Astrocyte of the cerebellum (primary cell): ENCODE results near the gene GBA2.

Experiments used
- DNase-seq: peaks from one replicate; pipeline ENCODE4 v3.0.0-alpha.2; 2011; ENCODE audit warnings: low read depth
- H3K4me3 ChIP-seq: 2 replicates; pipeline ENCODE4 v1.5.1; 2011; ENCODE audit warnings: mild to moderate bottlenecking, low read depth, low read length, moderate library complexity
- CTCF ChIP-seq: IDR thresholded peaks from 2 replicates; pipeline ENCODE4 v1.5.1; 2012; ENCODE audit warnings: low read length, low read depth, moderate library complexity, mild to moderate bottlenecking; ENCODE audit errors: missing control alignments
- in situ Hi-C: cut with HindIII; loops from 2 replicates; pipeline ENCODE4 v1.10.0; 2017; ENCODE audit warnings: low sequenced_read_pairs

The GBA2 gene

GRCh38 chr9:35754264-35754663 is 5.2 kb upstream of the GBA2 start, which contains the start of gene MSMP:
Gene MSMP (minus strand): TSS chr9:35754276. CDS start chr9:35754129, 147 bp downstream.
- in situ Hi-C loops = loop anchor here (25.0 kb wide), 1 partner anchor 133 kb away; no protein-coding TSS in a partner anchor
- no peak within 1 kb of the TSS for H3K4me3 ChIP-seq
- no peak for TF ChIP-seq CTCF
- DNase-seq = no peak

- no peak for DNase-seq
- H3K4me3 ChIP-seq = no peak overlapping the region
- no peak for TF ChIP-seq CTCF
- in situ Hi-C loops = loop anchor here (25.0 kb wide), 1 partner anchor 134 kb away; no protein-coding TSS in a partner anchor
Observed at GRCh38 chr9:35753466-35753865, 4.4 kb upstream of the GBA2 start.

GRCh38 chr9:35750256-35750531 is 1.2 kb upstream of the GBA2 start:
- in situ Hi-C loops = loop anchor here (25.0 kb wide), 1 partner anchor 137 kb away; no protein-coding TSS in a partner anchor
- DNase-seq = no peak
- peak overlapping the region; percentile 86 for H3K4me3 ChIP-seq
- TF ChIP-seq CTCF = no peak

GRCh38 chr9:35749515-35750255 is 657 bp upstream of the GBA2 start:
- H3K4me3 ChIP-seq = peak overlapping the region; percentile 86
- DNase-seq = no peak
- in situ Hi-C loops = loop anchor here (5.0 to 25.0 kb wide), 2 partner anchors 63 to 138 kb away; partner anchors contain the start of gene SPAG8
- no peak for TF ChIP-seq CTCF

DNA sequence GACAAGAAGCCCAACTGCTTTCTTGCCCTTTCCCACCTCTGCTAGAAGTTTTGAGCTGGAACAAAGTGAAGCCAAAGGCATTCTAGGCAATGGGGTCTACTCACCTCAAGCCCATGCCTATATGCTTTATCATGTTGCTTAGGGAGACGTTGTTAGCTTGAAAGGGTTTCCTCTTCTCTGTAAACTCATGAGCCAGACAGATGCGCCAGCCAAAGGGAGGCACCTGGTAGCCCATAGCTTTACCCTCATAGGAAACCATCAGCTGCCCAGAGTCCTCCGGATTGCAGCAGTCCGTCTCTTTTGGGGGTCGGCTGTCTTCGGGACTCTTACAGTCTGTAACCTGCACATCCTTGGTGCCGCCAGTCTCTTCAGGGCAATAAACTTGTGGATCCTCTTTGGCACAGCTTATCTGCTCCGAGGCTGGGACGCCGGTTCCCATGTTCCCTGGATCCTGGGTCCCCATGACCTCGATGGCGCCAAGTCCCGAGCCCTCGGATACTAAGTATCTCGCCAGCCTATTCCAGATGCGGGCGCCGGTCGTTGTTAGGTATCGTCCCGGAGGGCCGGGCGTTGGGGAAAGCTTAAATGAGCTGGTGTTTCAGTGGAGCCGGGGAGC is 678 bp downstream of the GBA2 start:
- peak overlapping the region; percentile 86 for H3K4me3 ChIP-seq
- no peak for DNase-seq
- TF ChIP-seq CTCF = no peak
- in situ Hi-C loops = loop anchor here (5.0 kb wide), 1 partner anchor 64 kb away; the partner anchor contains the start of gene SPAG8

- no peak for DNase-seq
- H3K4me3 ChIP-seq = peak overlapping the region; percentile 86
- no peak for TF ChIP-seq CTCF
- in situ Hi-C loops = loop anchor here (5.0 kb wide), 1 partner anchor 66 kb away; the partner anchor contains the start of gene SPAG8
Observed at GRCh38 chr9:35746583-35746982, 2.4 kb downstream of the GBA2 start.
